OCI-LY1 (cell line): ENCODE measurements around the gene PADI4.

Source experiments
- H2AFZ ChIP-seq: fragments of 200-600 bp; sonication (generic), shearing (Covaris generic); 2 replicates; pipeline ENCODE4 v1.6.0; 2014; ENCODE audit warnings: antibody characterized with exemption, mild to moderate bottlenecking, low read length
- H3F3A ChIP-seq: fragments of 200-600 bp; sonication (generic), shearing (Covaris generic); 2 replicates; pipeline ENCODE4 v1.6.0; 2014; ENCODE audit warnings: mild to moderate bottlenecking, antibody characterized with exemption, low read length, moderate library complexity; ENCODE audit not compliant: insufficient read depth
- H3K27ac ChIP-seq: fragments of 200-600 bp; sonication (generic); 2 replicates; pipeline ENCODE4 v1.5.1; 2014; ENCODE audit warnings: low read length, mixed run types, mild to moderate bottlenecking, low read depth; ENCODE audit not compliant: poor library complexity, severe bottlenecking
- H3K27me3 ChIP-seq: fragments of 200-600 bp; sonication (generic); 2 replicates; pipeline ENCODE4 v1.6.0; 2014; ENCODE audit warnings: antibody characterized with exemption, mild to moderate bottlenecking, low read length, moderate library complexity; ENCODE audit not compliant: insufficient read depth
- H3K36me3 ChIP-seq: fragments of 200-600 bp; sonication (generic); 2 replicates; pipeline ENCODE4 v1.6.1; 2014; ENCODE audit warnings: mild to moderate bottlenecking, antibody characterized with exemption, low read length, moderate library complexity, mixed read lengths; ENCODE audit not compliant: insufficient read depth
- H3K4me1 ChIP-seq: fragments of 200-600 bp; sonication (generic); 2 replicates; pipeline ENCODE4 v1.5.1; 2014; ENCODE audit warnings: mild to moderate bottlenecking, low read length, moderate library complexity; ENCODE audit not compliant: insufficient read depth, severe bottlenecking
- H3K4me2 ChIP-seq: fragments of 200-600 bp; sonication (generic), shearing (Covaris generic); 2 replicates; pipeline ENCODE4 v1.6.1; 2014; ENCODE audit warnings: low read length
- H3K4me3 ChIP-seq: fragments of 200-600 bp; sonication (generic); 2 replicates; pipeline ENCODE4 v1.5.1; 2014; ENCODE audit warnings: low read length, low read depth, mild to moderate bottlenecking, mixed read lengths; ENCODE audit not compliant: poor library complexity, severe bottlenecking
- H3K79me2 ChIP-seq: fragments of 200-600 bp; shearing (Covaris generic); 2 replicates; pipeline ENCODE4 v1.6.1; 2016; ENCODE audit warnings: mixed run types, low read length, mixed read lengths; ENCODE audit not compliant: insufficient read depth
- H3K9ac ChIP-seq: fragments of 200-600 bp; sonication (generic), shearing (Covaris generic); 2 replicates; pipeline ENCODE4 v1.6.1; 2014; ENCODE audit warnings: mild to moderate bottlenecking, low read length, mixed read lengths
- H3K9me2 ChIP-seq: fragments of 200-600 bp; sonication (generic), shearing (Covaris generic); 2 replicates; pipeline ENCODE4 v1.6.1; 2014; ENCODE audit warnings: low read depth, mild to moderate bottlenecking, low read length, mixed read lengths
- H3K9me3 ChIP-seq: fragments of 200-600 bp; shearing (Covaris generic); 2 replicates; pipeline ENCODE4 v1.6.1; 2014; ENCODE audit warnings: low read length, mixed read lengths
- H4K20me1 ChIP-seq: fragments of 200-600 bp; sonication (generic), shearing (Covaris generic); 2 replicates; pipeline ENCODE4 v1.6.0; 2016; ENCODE audit warnings: mild to moderate bottlenecking, low read length; ENCODE audit not compliant: insufficient read depth
- CTCF ChIP-seq: fragments of 200-600 bp; sonication (generic), shearing (Covaris generic); IDR thresholded peaks from 2 replicates; pipeline ENCODE4 v1.5.1; 2017; ENCODE audit warnings: mild to moderate bottlenecking, antibody characterized with exemption, low read length, moderate library complexity, mixed read lengths
- EZH2 ChIP-seq: fragments of 200-600 bp; sonication (generic), shearing (Covaris generic); IDR thresholded peaks from 2 replicates; pipeline ENCODE4 v1.8.0; 2017; ENCODE audit warnings: borderline replicate concordance, mixed run types, mild to moderate bottlenecking, antibody characterized with exemption, low read length, moderate library complexity, mixed read lengths

Gene PADI4

GRCh38 chr1:17361687-17362086 lies 53.7 kb downstream of the PADI4 start:
- H3K4me2 ChIP-seq = no peak overlapping the region
- H3K27me3 ChIP-seq = peaks cover 6% of the 10 kb centered on the region; the same call in 1 of the 2 replicates
- H3K36me3 ChIP-seq = no peaks in the 10 kb centered on the region; the same call in 1 of the 2 replicates
- no peaks in the 10 kb centered on the region for H3K79me2 ChIP-seq
- H2AFZ ChIP-seq = no peak overlapping the region
- no peak overlapping the region for H3K27ac ChIP-seq
- H4K20me1 ChIP-seq = no peaks in the 10 kb centered on the region
- no peak overlapping the region for H3K9ac ChIP-seq
- peaks cover 7% of the 10 kb centered on the region; the same call in 1 of the 2 replicates for H3K9me3 ChIP-seq
- no peaks in the 10 kb centered on the region for H3K9me2 ChIP-seq
- no peak overlapping the region for H3K4me3 ChIP-seq
- H3F3A ChIP-seq = no peaks in the 10 kb centered on the region
- H3K4me1 ChIP-seq = no peaks in the 10 kb centered on the region
- no peak for TF ChIP-seq EZH2
- no peak for TF ChIP-seq CTCF

GRCh38 chr1:17363351-17363750 lies 55.4 kb downstream of the PADI4 start:
- TF ChIP-seq CTCF (no peak), EZH2 (no peak)
- Histone ChIP-seq H3K9me2 (no peaks in the 10 kb centered on the region), H3F3A (no peaks in the 10 kb centered on the region), H3K4me3 (no peak overlapping the region), H2AFZ (no peak overlapping the region), H4K20me1 (no peaks in the 10 kb centered on the region), H3K27me3 (peaks cover 6% of the 10 kb centered on the region; the same call in 1 of the 2 replicates), H3K79me2 (no peaks in the 10 kb centered on the region), H3K36me3 (no peaks in the 10 kb centered on the region; the same call in 1 of the 2 replicates), H3K9me3 (peaks cover 7% of the 10 kb centered on the region; the same call in 1 of the 2 replicates), H3K4me2 (no peak overlapping the region), H3K4me1 (no peaks in the 10 kb centered on the region), H3K9ac (no peak overlapping the region), H3K27ac (no peak overlapping the region)

- peaks cover 6% of the 10 kb centered on the region; the same call in 1 of the 2 replicates for H3K27me3 ChIP-seq
- H3K27ac ChIP-seq = no peak overlapping the region
- no peak overlapping the region for H2AFZ ChIP-seq
- H3K4me1 ChIP-seq = no peaks in the 10 kb centered on the region
- H3K4me2 ChIP-seq = no peak overlapping the region
- H4K20me1 ChIP-seq = no peaks in the 10 kb centered on the region
- peaks cover 7% of the 10 kb centered on the region; the same call in 1 of the 2 replicates for H3K9me3 ChIP-seq
- H3F3A ChIP-seq = no peaks in the 10 kb centered on the region
- TF ChIP-seq CTCF (no peak), EZH2 (no peak)
- H3K9me2 ChIP-seq = no peaks in the 10 kb centered on the region
- no peak overlapping the region for H3K4me3 ChIP-seq
- H3K79me2 ChIP-seq = no peaks in the 10 kb centered on the region
- H3K36me3 ChIP-seq = no peaks in the 10 kb centered on the region; the same call in 1 of the 2 replicates
- no peak overlapping the region for H3K9ac ChIP-seq
These were observed 55.8 kb downstream of the PADI4 start for GRCh38 chr1:17363771-17364170.
